Upper lobe of left lung (tissue), 4 donors: ENCODE data around the gene S1PR4.

Source experiments
- EP300 ChIP-seq, 4 donors: sonication (generic); formaldehyde crosslinking; IDR thresholded peaks; one replicate each; pipeline ENCODE4 v1.5.1; 2017; ENCODE audit warnings: antibody characterized with exemption in 4 of 4, control low read depth in 2 of 4
- POLR2A ChIP-seq, 4 donors: fragments of 450-650 bp; IDR thresholded peaks; one replicate each; pipeline ENCODE4 v1.5.1; 2016 to 2017; ENCODE audit warnings: antibody characterized with exemption in 4 of 4, mild to moderate bottlenecking in 2 of 4
- TF ChIP-seq, protein P1 (sequence below), 6 experiments: fragments of 450-650 bp in 4 of 6; fragments of 200-600 bp in 2 of 6; sonication (generic) in 2 of 6; IDR thresholded peaks; one replicate each; pipeline ENCODE4 v1.5.1; 2016 to 2019; ENCODE audit warnings: antibody characterized with exemption in 6 of 6

DNA sequence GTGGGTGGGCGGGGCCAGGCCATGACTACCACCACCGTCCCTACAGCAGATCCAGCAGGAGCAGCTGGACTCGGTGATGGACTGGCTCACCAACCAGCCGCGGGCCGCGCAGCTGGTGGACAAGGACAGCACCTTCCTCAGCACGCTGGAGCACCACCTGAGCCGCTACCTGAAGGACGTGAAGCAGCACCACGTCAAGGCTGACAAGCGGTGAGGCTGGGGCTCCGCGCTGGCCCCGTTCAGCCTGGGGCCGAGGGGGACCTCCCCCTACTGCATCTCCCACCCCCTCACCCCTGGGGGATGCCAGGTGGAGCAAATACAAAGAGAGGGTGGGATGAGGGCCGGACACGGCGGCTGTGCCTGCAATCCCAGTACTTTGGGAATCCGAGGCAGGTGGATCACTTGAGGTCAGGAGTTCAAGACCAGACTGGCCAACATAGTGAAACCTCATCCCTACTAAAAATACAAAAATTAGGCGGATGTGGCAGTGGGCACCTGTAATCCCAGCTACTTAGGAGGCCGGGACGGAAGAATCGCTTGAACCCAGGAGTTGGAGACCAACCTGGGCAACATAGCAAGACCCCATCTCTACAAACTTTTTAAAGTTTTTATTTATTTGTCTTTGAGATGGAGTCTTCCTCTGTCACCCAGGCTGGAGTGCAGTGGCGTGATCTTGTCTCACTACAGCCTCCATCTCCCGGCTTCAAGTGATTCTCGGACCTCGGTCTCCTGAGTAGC is 27.8 kb downstream of the S1PR4 start:
- TF ChIP-seq, protein P1, sequence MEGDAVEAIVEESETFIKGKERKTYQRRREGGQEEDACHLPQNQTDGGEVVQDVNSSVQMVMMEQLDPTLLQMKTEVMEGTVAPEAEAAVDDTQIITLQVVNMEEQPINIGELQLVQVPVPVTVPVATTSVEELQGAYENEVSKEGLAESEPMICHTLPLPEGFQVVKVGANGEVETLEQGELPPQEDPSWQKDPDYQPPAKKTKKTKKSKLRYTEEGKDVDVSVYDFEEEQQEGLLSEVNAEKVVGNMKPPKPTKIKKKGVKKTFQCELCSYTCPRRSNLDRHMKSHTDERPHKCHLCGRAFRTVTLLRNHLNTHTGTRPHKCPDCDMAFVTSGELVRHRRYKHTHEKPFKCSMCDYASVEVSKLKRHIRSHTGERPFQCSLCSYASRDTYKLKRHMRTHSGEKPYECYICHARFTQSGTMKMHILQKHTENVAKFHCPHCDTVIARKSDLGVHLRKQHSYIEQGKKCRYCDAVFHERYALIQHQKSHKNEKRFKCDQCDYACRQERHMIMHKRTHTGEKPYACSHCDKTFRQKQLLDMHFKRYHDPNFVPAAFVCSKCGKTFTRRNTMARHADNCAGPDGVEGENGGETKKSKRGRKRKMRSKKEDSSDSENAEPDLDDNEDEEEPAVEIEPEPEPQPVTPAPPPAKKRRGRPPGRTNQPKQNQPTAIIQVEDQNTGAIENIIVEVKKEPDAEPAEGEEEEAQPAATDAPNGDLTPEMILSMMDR (IDR thresholded peaks at IDR 0.05) = no peak
- TF ChIP-seq EP300 (IDR thresholded peaks at IDR 0.05) (no peak), POLR2A (IDR thresholded peaks at IDR 0.05) (no peak)
